Measurements from ENCODE around the gene DMPK.
A peak's percentile ranks its signal among the peaks of the same experiment; 100 is the strongest.
"Not testable (repeated sequence)": the region's sequence is repeated elsewhere in the genome, so short reads cannot be mapped to it uniquely, and the experiment has no call there.

DMPK gene

GRCh38 chr19:45768984-45769782 lies 13.1 kb downstream of the DMPK start, which contains the start of gene SIX5:
Gene SIX5, minus strand, starts transcription at chr19:45769252. Its CDS starts 408 bp downstream, at chr19:45768844.
- DNase-seq (ENCODE audit: low spot score) = peak; percentile 96

- DNase-seq (ENCODE audit: low spot score) = no peak
Observed at GRCh38 chr19:45768655-45768983, 13.7 kb downstream of the DMPK start.

DNA sequence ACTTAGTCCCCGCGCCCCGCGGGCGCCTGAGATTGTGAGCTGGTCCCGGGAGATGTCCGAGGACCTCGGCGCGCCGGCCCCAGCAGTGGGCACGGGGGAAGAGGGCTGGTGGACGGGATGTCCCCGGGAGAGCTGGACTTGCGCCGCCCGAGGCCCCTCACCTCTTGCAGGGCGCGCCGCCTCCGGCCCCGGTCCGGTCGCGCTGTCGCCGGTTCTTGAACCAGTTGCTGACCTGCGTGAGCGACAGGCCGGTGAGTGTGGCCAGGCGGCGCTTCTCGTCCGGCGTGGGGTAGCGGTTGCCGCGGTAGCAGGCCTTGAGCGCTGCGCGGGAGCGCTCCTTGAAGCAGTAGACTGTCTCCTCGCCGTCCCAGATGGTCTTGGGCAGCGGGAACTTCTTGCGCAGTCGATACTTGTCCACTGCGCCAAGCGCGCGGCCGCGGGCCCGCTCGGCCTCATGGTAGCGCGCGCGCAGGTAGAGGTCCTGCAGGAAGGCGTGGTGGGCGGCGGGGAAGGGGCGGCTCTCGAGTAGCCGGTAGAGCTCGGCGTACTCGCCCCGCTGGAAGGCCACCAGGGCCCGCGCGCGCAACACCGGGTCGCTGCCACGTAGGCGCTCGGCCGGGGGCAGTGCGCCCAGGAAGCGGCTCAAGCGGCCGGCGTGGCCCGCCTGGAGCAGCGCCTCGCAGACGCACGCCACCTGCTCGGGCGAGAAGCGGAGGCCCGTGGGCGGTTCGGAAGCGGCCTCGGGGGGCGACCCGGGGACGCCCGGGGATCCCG lies 14.2 kb downstream of the DMPK start:
- no peak for DNase-seq (ENCODE audit: low spot score)

DNA sequence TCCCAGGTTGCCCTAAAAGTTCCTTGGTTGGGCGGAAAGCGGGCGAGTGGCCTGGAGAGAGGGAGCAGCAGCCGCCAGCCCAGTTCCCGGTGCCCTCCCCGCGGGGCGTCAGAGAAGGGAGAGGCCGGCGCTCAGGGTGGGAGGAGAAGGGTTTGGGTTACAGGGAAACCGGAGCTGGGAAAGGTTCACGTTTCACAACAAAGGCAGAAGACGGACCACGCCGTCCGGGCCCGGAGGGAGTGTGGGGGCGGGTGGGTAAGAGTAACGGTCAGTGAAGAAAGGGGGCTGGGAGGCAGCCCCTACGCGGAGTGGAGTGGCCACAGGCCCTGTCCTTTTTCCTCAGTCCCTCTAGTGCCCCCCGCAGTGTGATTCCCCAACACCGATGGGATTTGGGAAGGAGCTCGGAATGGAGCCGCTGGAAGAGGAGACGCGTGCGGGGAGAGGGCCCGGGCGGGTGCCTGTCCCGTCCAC lies 14.8 kb downstream of the DMPK start:
- DNase-seq (ENCODE audit: low spot score) = no peak

DNA sequence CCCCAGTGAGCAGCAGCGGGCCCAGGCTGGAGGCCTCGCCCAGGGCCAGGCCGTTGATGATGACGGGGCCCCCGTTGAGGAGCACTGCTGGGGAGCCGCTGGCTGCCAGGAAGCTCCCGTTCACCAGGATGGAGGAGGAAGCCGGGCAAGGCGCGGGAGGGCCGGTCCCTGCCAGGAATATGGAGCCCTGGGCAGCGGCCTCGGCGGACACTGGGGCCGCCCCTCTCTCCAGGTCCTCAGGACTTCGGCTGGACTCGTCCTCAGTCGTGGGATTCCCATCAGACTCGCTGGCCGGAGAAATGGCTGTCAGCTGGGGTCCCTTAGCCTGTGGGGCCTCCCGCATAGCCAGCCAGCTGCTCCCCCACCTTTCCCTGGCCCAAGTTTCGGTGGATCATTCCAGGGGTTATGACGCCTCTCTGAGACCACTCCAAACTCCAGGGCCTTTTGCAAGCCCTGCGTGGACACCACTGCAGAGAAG lies 15.4 kb downstream of the DMPK start:
- DNase-seq (ENCODE audit: low spot score) = no peak

- DNase-seq (ENCODE audit: low spot score) = no peak
Observed at GRCh38 chr19:45766296-45766868, 15.9 kb downstream of the DMPK start.

GRCh38 chr19:45765702-45766295 lies 16.5 kb downstream of the DMPK start:
- DNase-seq (ENCODE audit: low spot score) = no peak

DNA sequence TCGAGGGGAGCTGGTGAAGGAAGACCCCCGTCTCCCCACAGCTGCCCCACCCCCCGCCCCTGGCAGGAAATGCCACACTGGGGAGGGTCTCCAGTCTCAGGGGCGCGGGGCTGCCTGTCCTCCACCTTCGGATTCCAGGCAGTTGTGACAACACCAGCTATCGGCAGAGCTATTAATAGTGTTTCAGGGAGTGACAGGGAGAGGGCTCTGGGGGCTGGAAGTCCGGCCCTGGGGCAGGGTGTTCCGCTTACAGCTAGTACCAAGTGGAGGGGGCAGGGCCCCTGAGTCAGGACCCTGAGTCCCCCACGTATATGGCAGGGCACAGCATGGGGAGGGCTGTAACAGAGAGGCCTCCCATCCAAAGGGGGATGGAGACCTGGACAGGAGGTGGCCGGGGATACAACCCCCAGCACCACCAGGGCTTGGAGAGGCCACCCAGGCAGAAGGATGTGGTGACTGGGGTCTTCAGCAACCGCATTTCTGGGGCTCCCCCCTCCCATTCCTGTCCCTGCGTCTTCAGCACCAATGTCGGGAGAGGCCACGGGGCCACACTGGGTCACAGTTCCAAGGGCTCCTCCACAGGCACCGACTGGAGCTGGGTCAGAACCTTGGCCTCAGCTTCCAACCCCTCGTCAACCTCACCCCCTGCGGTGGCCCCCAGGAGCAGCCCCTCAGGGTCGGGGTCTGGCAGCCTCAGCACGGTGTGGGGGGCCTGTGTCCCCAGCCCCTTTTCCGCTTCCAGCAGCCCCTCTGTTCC lies 17.2 kb downstream of the DMPK start:
- DNase-seq (ENCODE audit: low spot score) = no peak

DNA sequence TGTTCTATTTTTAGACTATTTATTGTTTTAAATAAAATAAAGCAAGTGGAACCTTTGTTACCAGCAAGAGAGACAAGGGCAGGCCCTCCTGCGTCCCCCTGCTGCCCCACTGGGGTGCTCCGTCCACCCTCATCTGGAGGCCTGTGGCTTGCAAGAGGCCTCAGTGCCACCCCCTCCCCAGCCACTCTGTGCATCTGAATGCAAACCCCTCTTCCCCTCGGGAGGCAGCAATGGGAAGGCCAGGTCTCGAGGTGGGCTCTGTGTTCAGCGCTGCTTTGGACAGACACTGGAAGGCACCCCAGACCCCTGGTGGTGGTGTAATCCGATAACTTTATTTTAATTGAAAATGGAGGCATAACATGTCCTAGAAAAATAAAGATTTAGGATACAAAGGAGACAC lies 17.8 kb downstream of the DMPK start:
- no peak for DNase-seq (ENCODE audit: low spot score)

- DNase-seq (ENCODE audit: low spot score) = no peak
Observed at GRCh38 chr19:45763691-45764294, 18.5 kb downstream of the DMPK start.

DNA sequence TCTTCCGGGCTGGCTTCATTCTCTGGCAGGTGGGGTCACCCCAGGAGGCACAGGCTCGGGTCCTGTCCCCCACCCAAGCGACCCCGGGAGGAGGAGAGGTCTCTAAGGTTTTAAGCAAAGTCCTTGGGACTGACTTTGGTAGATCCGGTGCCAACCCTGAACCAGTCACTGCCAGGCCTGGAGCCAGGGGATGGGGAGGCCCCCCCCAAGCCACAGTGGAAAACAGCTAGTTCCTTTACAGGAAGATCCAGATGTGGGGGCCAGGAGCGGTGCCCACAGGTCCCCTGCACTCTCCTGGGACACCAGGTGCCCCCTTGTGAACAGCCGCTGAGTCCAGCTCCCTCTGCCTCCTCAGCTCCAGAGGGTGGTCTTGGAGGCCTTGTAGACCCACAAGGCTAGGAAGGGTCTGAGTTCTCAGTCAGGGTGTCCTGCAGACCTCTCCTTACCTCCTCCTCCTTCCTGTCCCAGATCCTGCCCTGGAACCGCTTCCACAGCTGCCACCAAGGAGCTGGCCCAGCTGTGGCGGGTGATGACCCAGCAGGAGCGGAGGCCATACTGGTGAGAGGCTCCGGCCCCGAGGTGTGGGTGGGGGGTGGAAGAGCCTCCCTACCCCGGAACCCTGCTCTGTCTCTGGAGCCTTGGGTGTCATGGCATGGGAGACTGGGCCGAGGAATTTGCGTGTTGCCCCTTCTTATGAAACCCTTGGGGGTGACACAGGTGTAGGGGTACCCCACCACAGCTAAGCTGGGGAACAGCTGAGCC lies 19.2 kb downstream of the DMPK start:
- DNase-seq (ENCODE audit: low spot score) = no peak

DNA sequence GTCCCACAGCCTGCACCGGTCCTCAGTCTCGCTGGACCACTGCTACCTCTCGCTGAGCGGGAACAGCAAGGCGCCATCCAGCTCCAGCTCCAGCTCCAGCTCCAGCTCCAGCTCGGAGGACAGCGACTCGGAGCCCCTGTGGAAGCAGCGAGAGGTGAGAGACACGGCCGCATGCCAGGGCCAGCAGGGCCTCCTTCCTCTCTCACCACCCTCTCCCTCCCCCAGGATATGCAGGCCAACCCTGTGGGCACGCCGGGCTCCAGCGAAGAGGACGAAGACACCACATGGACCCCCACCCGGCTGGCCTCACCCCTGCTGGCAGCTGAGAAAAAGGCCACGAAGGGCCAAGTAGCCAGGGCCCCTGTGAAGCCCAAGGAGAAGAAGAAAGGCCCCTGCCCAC lies 20.6 kb downstream of the DMPK start:
- DNase-seq (ENCODE audit: low spot score) = no peak

- no peak for DNase-seq (ENCODE audit: low spot score)
Observed at GRCh38 chr19:45758921-45759320, 23.4 kb downstream of the DMPK start.

DNA sequence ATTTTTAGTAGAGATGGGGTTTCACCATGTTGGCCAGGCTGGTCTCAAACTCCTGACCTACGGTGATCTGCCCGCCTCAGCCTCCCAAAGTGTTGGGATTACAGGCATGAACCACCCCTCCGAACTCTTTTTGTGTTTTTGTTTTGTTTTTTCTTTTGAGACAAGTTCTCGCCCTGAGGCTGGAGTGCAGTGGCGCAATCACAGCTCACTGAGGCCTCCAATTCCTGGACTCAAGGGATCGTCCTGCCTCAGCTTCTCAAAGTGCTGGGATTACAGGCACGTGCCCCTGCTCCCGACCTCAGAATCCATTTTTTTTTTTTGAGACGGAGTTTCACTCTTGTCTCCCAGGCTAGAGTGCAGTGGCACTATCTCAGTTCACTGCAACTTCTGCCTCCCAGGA lies 24.6 kb downstream of the DMPK start:
- DNase-seq (ENCODE audit: low spot score) = no peak

- no peak for DNase-seq (ENCODE audit: low spot score)
Observed at GRCh38 chr19:45754323-45754722, 28.0 kb downstream of the DMPK start.

GRCh38 chr19:45753548-45753947 lies 28.7 kb downstream of the DMPK start:
- no peak for DNase-seq (ENCODE audit: low spot score)

- peak; percentile 25 for DNase-seq (ENCODE audit: low spot score)
Observed at GRCh38 chr19:45752639-45753038, 29.7 kb downstream of the DMPK start.

- not testable (repeated sequence) for DNase-seq (ENCODE audit: low spot score)
Observed at GRCh38 chr19:45751483-45751882, 30.8 kb downstream of the DMPK start.

- DNase-seq (ENCODE audit: low spot score) = no peak
Observed at GRCh38 chr19:45747513-45747912, 34.8 kb downstream of the DMPK start.

DNA sequence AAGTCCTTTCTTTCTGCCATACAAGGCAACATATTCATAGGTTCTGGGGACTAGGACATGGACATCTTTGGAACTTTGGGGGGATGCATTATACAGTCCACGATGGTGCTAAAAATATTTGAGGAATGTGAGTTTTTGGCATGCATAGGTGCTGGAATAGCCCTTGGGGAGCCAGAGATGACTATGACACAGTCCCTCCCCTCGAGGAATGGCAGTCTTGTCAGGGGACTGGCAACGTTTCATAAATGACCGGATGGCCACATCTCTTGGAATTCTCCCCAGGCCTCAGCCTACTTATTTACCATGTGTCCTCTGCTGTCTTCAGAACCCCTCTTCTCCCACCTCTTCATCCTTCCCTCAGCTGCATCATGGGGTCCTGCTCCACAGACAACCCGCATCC lies 35.4 kb downstream of the DMPK start:
- DNase-seq (ENCODE audit: low spot score) = no peak

DNA sequence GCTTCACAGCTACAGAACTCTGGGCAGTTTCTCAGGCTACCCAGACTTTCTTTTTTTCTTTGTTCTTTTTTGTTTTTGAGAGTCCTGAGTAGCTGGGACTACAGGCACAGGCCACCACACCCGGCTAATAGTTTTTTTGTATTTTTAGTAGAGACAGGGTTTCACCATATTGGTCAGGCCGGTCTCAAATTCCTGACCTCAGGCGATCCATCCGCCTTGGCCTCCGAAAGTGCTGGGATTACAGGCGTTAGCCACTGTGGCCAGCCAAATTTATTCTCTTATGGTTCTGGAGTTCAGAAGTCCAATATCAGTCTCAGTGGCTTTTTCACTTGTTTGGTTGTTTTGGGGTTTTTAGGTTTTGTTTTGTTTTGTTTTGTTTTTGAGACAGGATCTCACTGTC lies 36.7 kb downstream of the DMPK start:
- DNase-seq (ENCODE audit: low spot score) = no peak
